Mesothelial cell of epicardium (in vitro differentiated cells): Measurements from ENCODE around the gene IGSF11. TPM values are rescaled to one million over a fixed set of nuclear protein-coding genes. Genes with fewer than 3 reads are reported as not detected.

Experiments
- DNase-seq, 2 experiments: peaks; one replicate each; pipeline ENCODE4 v3.0.0; 2021; ENCODE audit warnings: low spot score in 2 of 2; ENCODE audit not compliant: unreplicated experiment in 2 of 2
- H3K27ac Mint-ChIP-seq: 2 replicates; pipeline ENCODE4 v1.8.0; 2021; ENCODE audit warnings: mixed read lengths
- H3K27me3 Mint-ChIP-seq: 2 replicates; pipeline ENCODE4 v1.8.0; 2021; ENCODE audit warnings: low read depth, mixed read lengths
- H3K36me3 Mint-ChIP-seq: 2 replicates; pipeline ENCODE4 v1.8.0; 2021; ENCODE audit warnings: mixed read lengths
- H3K4me1 Mint-ChIP-seq: 2 replicates; pipeline ENCODE4 v1.8.0; 2021; ENCODE audit warnings: mixed read lengths
- H3K4me3 Mint-ChIP-seq: 2 replicates; pipeline ENCODE4 v1.8.0; 2021; ENCODE audit warnings: mild to moderate bottlenecking, moderate library complexity, mixed read lengths
- H3K9me3 Mint-ChIP-seq: 2 replicates; pipeline ENCODE4 v1.8.0; 2021; ENCODE audit warnings: mixed read lengths
- total RNA-seq: library from RNA; stranded (reverse); gene quantifications from 3 replicates; pipeline ENCODE4 v1.2.1, GENCODE V29; 2021
- TF ChIP-seq, protein P1 (sequence below): fragments of 200-600 bp; sonication (generic); IDR thresholded peaks from one replicate; pipeline ENCODE4 v1.5.0; 2021; ENCODE audit warnings: antibody characterized with exemption; ENCODE audit not compliant: unreplicated experiment

IGSF11 gene
- total RNA-seq, 1 donor from 2014 or later: 2.0 TPM

DNA sequence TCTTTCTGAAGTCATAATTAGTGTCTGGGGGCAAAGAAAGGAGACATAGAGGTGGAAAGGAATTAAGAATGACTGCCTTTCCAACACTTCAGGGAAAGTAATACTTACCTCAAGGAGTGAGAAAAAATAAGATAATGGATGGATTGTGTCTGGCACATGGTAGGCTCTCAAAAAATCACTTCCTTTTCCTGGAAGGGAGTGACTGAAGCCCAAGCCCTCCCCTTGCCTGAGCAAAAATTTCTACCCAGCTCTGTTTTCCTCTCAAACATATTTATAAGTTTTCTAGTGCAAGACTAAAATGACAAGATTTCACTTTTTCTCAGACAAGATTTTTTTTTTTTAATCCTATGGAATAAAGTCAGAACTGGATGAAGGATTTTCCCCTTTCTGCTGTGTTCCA lies 145.0 kb downstream of the IGSF11 start:
- Mint-ChIP-seq H3K36me3 (no peaks in the 10 kb centered on the region), H3K4me3 (no peak overlapping the region), H3K9me3 (no peaks in the 10 kb centered on the region), H3K27me3 (peaks cover 8% of the 10 kb centered on the region), H3K27ac (no peak overlapping the region), H3K4me1 (peaks cover 1% of the 10 kb centered on the region)
- no peak for DNase-seq
- TF ChIP-seq, protein P1, sequence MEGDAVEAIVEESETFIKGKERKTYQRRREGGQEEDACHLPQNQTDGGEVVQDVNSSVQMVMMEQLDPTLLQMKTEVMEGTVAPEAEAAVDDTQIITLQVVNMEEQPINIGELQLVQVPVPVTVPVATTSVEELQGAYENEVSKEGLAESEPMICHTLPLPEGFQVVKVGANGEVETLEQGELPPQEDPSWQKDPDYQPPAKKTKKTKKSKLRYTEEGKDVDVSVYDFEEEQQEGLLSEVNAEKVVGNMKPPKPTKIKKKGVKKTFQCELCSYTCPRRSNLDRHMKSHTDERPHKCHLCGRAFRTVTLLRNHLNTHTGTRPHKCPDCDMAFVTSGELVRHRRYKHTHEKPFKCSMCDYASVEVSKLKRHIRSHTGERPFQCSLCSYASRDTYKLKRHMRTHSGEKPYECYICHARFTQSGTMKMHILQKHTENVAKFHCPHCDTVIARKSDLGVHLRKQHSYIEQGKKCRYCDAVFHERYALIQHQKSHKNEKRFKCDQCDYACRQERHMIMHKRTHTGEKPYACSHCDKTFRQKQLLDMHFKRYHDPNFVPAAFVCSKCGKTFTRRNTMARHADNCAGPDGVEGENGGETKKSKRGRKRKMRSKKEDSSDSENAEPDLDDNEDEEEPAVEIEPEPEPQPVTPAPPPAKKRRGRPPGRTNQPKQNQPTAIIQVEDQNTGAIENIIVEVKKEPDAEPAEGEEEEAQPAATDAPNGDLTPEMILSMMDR: no peak

DNA sequence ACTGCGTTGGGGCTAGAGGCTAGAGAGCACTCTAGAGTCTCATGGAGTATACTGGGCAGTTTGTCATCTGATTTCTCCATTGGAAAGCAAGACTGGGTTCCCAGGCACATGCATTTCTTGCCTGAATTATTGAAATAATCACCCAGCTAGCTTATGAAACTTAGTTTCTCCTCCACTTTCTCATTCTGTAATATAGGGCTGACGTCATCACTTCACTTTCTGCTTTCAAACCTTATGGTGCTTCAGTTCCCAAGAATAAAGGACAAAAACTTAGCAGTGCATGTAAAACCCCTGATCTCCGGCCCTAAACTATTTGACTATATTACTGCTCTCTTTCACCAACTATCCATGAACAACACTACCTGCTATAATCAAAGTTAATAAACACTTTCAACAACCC lies 147.9 kb downstream of the IGSF11 start:
- Mint-ChIP-seq H3K27me3 (peaks cover 18% of the 10 kb centered on the region), H3K4me3 (no peak overlapping the region), H3K4me1 (peaks cover 1% of the 10 kb centered on the region), H3K9me3 (no peaks in the 10 kb centered on the region), H3K36me3 (no peaks in the 10 kb centered on the region), H3K27ac (no peak overlapping the region)
- TF ChIP-seq, protein P1: no peak
- DNase-seq: no peak

DNA sequence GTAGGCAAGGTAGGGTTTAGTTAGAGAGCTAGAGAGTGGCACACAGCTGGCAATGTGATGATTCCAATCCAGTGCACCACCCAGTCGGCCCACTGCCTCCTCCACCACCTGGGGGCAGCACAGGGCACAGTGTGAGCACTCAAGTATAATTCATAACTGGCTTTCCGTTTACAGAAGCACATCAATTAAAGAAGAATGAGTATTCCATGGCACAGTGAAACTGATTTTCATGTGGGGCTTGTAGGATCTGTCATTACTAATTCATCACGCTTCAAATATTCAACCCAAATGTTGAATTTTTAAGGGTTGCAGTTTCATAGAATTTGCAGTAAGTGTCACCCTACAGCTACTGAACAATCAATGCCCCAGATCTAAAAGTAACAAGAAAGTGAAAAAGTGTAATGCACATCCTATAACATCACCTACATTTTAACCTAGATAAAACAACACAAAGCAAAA lies 149.9 kb downstream of the IGSF11 start:
- Mint-ChIP-seq H3K4me1 (no peaks in the 10 kb centered on the region), H3K4me3 (no peak overlapping the region), H3K27ac (no peak overlapping the region), H3K36me3 (no peaks in the 10 kb centered on the region), H3K9me3 (no peaks in the 10 kb centered on the region), H3K27me3 (peaks cover 33% of the 10 kb centered on the region)
- TF ChIP-seq, protein P1: peak; percentile 73
- peak; percentile 50 to 82 for DNase-seq

DNA sequence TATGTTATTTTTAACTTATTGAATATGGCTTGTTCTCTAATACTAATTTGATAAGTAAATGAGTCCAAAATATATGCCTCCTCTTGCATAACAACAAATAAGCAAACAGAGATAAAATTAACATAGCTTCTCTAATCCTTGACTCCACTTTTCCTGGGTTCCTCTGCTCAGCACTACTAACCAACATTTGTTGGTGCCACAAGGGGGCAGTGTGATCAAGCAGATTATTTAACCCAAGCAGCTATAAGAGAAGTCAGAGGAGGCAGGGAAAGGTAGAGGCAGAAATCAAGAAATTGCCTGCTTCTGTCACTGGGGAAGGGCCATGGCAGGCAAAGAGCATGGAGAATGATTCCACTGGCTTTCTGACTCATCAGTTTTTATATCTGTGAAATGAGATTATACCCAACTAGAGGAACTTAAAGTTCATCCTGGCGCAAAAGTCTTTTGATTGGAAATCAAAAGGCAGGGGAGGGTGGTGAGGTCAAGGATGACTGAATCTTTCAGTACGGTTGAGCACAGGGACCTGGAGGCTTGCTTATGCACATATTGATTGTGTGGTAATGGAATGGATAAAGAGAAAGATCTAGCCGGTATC lies 152.2 kb downstream of the IGSF11 start:
- Mint-ChIP-seq H3K27ac (no peak overlapping the region), H3K9me3 (no peaks in the 10 kb centered on the region), H3K27me3 (peaks cover 36% of the 10 kb centered on the region), H3K4me3 (no peak overlapping the region), H3K36me3 (no peaks in the 10 kb centered on the region), H3K4me1 (no peaks in the 10 kb centered on the region)
- peak; percentile 43 to 75 for DNase-seq
- TF ChIP-seq, protein P1: peak; percentile 89

DNA sequence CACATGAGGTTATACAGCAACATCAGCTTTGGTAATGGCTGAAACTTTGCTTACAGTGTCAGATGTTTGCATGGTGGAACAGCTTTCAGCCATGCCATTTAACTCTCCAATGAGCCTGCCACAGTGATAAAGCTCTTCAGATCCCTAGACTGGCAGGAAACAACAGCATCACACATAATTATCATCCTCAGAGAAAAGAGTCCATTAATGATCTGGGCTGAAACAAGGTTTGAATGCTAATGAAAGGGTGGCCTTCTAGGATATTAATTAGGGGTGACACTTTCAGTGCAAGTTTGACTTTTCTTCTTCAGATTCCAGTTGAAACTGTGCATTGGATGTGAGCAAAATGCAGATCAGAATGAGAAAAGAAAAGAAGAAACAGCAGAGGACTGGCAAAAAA lies 166.6 kb downstream of the IGSF11 start:
- H3K4me3 Mint-ChIP-seq: no peak overlapping the region
- no peaks in the 10 kb centered on the region for H3K4me1 Mint-ChIP-seq
- no peak for DNase-seq
- H3K27me3 Mint-ChIP-seq: no peaks in the 10 kb centered on the region
- H3K36me3 Mint-ChIP-seq: no peaks in the 10 kb centered on the region
- TF ChIP-seq, protein P1: no peak
- H3K9me3 Mint-ChIP-seq: peaks cover 25% of the 10 kb centered on the region
- H3K27ac Mint-ChIP-seq: no peak overlapping the region
